Measurements from ENCODE around the gene SNED1. TPM values are rescaled to one million over a fixed set of nuclear protein-coding genes. Genes with fewer than 3 reads are reported as not detected.
A peak's percentile ranks its signal among the peaks of the same experiment; 100 is the strongest.

SNED1 gene
- total RNA-seq (2012; rRNA removed): 88.2 and 134 TPM in 2 replicates

DNA sequence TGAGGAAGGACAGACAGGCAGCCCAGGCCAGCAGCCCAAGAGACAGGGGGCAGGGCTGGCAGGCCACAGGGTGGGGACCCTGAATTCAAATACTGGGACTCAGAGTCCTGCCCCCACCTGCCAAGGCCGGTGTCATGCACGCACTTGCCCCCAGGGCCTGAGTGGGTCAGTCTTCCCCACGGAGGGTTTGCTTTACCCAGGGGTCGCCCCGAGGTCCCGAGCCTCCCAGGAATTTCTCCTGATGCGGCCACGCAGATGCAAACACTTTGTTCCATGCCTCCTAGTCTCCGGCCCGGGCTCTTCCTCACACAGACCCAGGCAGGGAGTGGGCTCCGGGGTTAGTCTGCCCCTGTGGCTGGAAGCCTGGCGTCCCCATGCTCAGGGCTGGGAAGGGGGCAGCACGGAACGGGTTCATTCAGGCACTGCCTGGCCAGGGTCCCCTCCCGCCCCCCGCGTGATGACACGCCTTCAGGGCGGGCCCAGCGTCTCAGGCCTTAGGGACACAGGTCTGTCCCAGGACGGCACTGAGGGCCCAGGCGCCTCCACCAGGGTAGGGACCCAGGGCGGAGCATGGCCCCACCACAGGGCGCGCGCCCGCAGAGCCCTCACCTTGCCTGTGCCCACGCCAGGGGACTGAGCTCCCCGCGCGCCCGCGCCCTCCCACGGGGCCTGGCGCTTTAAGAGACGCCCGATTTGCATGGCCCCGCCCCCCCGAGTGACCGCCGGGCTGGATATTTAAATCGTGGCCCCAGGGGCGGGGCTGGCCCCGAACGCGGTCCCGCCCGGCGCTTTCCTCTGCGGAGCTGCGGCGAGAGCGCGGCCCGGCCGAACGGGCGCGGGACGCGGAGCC lies at the start of gene SNED1:
Gene SNED1, plus strand, starts transcription at position 763 of the 850 bp plus-strand sequence. CDS start 220 bp downstream, outside the sequence.
- Histone ChIP-seq H3K4me1 (ENCODE audit: control insufficient read depth, insufficient read depth, low read length) (peaks cover 54% of the 10 kb centered on the region), H3K4me3 (ENCODE audit: low read length) (peak within 1 kb of the TSS; percentile 89), H3K36me3 (ENCODE audit: insufficient read depth, low read length) (peaks cover 26% of the 10 kb centered on the region), H3K27me3 (ENCODE audit: control insufficient read depth, insufficient read depth, low read length) (no peaks in the 10 kb centered on the region), H3K4me2 (ENCODE audit: low read length) (peak within 1 kb of the TSS; percentile 98), H3K9me3 (replicated peaks; ENCODE audit: low read length) (no peaks in the 10 kb centered on the region), H3K9ac (ENCODE audit: low read depth, low read length) (peak within 1 kb of the TSS; percentile 85)

DNA sequence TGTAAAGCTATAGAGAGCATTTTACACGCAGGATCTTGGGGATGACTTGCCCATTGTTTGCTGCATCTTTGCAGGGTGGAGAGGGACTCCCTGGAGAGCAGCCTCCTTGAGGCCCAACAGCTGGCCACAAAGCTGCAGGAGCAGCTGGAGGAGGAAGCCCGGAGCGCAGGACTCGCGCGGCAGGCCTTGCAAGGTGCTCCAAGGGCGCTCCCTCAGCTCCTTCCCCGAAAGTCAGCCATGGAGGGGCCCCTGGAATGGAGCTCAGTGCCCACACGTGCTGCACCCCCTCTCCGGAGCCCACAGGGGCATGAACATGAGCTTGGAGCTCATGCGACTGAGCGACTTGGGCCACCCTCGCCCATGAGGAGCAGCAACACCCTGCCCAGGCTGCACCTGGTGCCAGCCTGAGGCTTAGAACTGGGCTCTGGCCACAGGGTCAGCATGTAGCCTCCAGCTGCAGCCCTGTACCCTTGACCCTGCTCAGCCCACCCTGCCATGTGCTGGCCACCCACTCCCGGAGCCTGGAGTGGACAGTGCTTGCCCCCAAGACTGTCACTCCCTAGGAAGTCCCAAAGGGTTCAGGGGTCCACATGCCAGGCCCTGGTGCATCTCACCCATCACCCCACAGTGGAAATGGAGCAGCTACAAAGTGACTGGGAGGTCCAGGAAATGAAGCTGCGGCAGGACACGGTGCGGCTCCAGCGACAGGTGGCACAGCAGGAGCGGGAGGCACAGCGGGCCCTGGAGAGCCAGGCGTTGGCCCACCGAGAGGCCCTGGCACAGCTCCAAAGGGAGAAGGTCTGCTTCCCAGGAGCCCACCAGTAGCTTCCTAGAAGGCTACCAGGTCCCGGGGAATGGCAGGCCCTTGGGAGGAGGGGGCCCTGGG lies 49.3 kb upstream of the SNED1 start:
- Histone ChIP-seq H3K4me2 (ENCODE audit: low read length) (no peak overlapping the region), H3K4me3 (ENCODE audit: low read length) (no peak overlapping the region), H3K9ac (ENCODE audit: low read depth, low read length) (no peak overlapping the region)

DNA sequence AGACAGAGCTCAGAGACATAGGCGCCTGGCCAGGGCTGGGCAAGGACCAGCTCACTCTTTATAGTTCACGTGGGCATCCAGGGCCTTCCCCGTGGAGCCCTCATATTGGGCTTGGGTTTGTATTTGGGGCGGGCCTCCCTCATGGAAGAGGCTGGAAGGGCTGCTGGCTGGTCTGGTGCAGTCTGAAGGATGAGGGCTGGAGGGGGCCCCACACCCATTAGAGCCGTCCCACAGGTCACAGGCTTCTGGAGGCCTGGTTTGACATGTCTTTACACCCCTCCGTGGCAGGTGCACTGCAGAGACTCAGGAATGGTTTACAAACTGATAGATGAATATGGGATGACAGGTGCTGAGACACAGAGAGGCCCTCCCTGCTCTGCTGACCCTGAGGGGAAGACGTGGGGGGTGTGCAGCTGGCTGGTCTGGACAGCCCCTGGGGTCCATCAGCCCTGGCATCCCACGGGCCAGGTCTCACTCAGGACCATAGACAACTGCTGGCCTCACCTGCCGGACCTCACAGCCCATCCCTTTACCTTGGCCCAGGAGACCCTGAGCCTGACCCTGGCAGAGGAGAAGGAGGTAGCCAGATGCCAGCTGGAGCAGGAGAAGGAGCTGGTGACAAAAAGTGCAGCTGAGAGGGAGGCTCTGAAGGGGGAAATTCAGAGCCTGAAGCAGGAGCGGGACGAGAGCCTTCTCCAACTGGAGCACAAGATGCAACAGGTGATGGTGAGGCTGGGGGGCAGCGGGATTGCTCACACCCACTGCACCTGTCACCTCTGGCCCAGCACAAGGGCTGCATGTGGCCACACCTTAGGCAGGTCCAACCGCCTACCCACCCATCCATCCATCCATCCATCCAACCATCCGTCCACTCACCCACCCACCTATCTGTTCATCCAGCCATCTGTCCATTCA lies 48.4 kb upstream of the SNED1 start:
- no peak overlapping the region for H3K9ac ChIP-seq (ENCODE audit: low read depth, low read length)
- H3K4me1 ChIP-seq (ENCODE audit: control insufficient read depth, insufficient read depth, low read length): peaks cover 7% of the 10 kb centered on the region
- H3K36me3 ChIP-seq (ENCODE audit: insufficient read depth, low read length): no peaks in the 10 kb centered on the region
- H3K27me3 ChIP-seq (ENCODE audit: control insufficient read depth, insufficient read depth, low read length): peaks cover 41% of the 10 kb centered on the region
- H3K4me3 ChIP-seq (ENCODE audit: low read length): no peak overlapping the region
- no peaks in the 10 kb centered on the region for H3K9me3 ChIP-seq (replicated peaks; ENCODE audit: low read length)
- H3K4me2 ChIP-seq (ENCODE audit: low read length): no peak overlapping the region

More for the DNA sequence above, 49.3 kb upstream of the SNED1 start:
- H3K9me3 ChIP-seq (replicated peaks; ENCODE audit: low read length): no peaks in the 10 kb centered on the region
- H3K27me3 ChIP-seq (ENCODE audit: control insufficient read depth, insufficient read depth, low read length): peaks cover 32% of the 10 kb centered on the region
- peaks cover 7% of the 10 kb centered on the region for H3K4me1 ChIP-seq (ENCODE audit: control insufficient read depth, insufficient read depth, low read length)
- H3K36me3 ChIP-seq (ENCODE audit: insufficient read depth, low read length): no peaks in the 10 kb centered on the region

DNA sequence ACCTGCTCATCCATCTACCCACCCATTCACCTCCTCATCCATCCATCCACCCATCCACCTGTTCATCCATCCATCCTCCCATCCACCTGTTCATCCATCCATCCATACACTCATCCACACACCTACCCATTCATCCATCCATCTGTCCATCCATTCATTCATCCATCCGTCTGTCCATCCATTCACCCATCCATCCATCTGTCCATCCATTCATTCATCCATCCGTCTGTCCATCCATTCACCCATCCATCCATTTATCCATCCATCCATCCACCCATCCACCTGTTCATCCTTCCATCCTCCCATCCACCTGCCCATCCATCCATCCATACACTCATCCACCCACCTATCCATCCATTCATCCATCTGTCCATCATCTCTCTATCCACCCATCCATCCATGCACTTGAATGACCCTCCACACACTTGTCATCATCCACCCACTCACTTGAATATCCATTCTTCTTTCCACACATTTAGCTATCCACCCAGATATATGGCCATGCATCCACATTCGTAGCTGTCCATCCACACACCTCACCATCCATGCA lies 47.3 kb upstream of the SNED1 start:
- H3K4me2 ChIP-seq (ENCODE audit: low read length): no peak overlapping the region
- H3K9me3 ChIP-seq (replicated peaks; ENCODE audit: low read length): no peaks in the 10 kb centered on the region
- H3K4me1 ChIP-seq (ENCODE audit: control insufficient read depth, insufficient read depth, low read length): peaks cover 7% of the 10 kb centered on the region
- peaks cover 51% of the 10 kb centered on the region for H3K27me3 ChIP-seq (ENCODE audit: control insufficient read depth, insufficient read depth, low read length)
- H3K4me3 ChIP-seq (ENCODE audit: low read length): no peak overlapping the region
- no peak overlapping the region for H3K9ac ChIP-seq (ENCODE audit: low read depth, low read length)
- no peaks in the 10 kb centered on the region for H3K36me3 ChIP-seq (ENCODE audit: insufficient read depth, low read length)

DNA sequence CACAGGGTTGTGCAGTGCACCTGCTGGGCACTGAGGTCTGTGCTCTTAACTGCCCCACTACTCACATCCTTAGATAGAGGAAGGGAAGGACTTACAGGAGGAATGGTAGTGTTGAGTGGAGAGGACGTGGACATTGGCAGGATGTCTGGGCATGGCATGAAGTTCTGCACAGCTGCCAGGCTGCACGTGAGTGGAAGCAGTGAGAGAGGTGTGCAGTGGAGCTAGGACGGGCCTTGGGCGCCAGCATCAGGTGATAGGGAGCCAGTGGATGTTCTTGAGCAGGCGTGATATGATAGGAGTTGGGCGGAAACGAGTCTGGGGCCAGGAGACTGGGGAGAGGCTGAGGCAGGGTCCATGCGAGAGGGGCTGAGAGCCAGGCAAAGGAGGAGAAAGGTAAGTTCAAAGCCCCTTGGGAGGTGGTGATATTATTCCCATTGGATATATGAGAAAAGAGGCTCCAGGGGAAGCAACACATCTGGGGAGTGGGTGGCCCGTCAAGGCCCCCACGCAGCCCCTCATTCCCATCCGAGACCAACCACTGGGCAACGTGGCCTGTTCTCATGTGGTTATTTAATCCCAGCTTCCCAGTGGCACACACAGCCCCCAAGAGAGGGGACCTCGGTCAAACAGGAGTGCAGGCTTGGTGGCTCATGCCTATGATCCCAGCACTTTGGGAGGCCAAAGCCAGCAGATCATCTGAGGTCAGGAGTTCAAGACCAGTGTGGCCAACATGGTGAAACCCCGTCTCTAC lies 45.7 kb upstream of the SNED1 start:
- Histone ChIP-seq H3K4me3 (ENCODE audit: low read length) (no peak overlapping the region), H3K9me3 (replicated peaks; ENCODE audit: low read length) (no peaks in the 10 kb centered on the region), H3K36me3 (ENCODE audit: insufficient read depth, low read length) (no peaks in the 10 kb centered on the region), H3K4me1 (ENCODE audit: control insufficient read depth, insufficient read depth, low read length) (peaks cover under 1% of the 10 kb centered on the region), H3K9ac (ENCODE audit: low read depth, low read length) (no peak overlapping the region), H3K27me3 (ENCODE audit: control insufficient read depth, insufficient read depth, low read length) (peaks cover 61% of the 10 kb centered on the region), H3K4me2 (ENCODE audit: low read length) (no peak overlapping the region)

DNA sequence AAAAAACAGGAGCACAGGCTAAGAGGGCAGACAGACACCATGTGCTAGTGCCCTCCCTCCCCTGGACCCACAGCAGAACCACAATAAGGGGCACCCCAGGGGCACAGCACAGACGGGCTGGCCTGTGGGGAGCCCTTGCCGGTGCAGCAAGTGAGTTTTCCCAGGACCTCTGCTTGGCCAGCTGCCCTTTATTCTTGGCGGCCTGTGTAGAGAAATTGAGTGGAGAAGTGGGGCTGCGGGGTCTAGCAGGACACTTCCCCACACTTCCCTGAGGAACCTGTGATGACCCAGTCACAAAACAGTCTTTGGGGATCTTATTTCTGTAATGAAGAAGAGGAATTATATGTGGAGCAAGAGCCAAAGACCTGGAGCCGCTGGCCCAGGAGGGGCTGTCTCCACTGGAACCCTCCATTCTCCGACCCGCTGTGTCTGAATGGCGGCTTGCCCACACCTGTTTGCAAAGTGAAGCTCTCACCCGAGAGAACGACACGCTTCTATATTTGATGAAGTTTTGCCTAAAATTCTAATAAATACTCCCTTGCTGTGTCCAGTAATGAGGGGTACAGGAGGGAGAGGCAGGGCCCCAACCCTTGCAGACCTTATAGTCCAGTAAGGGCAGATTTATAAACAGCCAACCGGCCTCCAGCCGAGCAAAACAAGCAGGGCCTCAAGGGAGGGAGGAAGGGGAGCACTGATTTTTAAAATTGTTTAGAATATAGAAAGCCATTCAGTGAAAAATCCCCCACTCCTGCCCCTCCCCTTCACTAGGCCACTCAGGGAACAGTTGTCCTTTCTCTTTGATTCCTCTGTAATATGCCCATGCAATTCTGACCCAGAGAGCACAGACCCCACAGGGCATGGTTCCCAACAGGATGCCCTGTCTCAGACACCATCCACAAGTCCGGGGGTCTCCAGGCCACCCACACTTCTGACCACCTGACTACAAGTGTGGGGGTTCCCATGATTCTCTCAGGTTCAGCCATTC lies 44.7 kb upstream of the SNED1 start:
- no peak overlapping the region for H3K4me2 ChIP-seq (ENCODE audit: low read length)
- no peak overlapping the region for H3K9ac ChIP-seq (ENCODE audit: low read depth, low read length)
- no peaks in the 10 kb centered on the region for H3K9me3 ChIP-seq (replicated peaks; ENCODE audit: low read length)
- peaks cover 64% of the 10 kb centered on the region for H3K27me3 ChIP-seq (ENCODE audit: control insufficient read depth, insufficient read depth, low read length)
- H3K4me1 ChIP-seq (ENCODE audit: control insufficient read depth, insufficient read depth, low read length): peaks cover 6% of the 10 kb centered on the region
- no peak overlapping the region for H3K4me3 ChIP-seq (ENCODE audit: low read length)
- no peaks in the 10 kb centered on the region for H3K36me3 ChIP-seq (ENCODE audit: insufficient read depth, low read length)

DNA sequence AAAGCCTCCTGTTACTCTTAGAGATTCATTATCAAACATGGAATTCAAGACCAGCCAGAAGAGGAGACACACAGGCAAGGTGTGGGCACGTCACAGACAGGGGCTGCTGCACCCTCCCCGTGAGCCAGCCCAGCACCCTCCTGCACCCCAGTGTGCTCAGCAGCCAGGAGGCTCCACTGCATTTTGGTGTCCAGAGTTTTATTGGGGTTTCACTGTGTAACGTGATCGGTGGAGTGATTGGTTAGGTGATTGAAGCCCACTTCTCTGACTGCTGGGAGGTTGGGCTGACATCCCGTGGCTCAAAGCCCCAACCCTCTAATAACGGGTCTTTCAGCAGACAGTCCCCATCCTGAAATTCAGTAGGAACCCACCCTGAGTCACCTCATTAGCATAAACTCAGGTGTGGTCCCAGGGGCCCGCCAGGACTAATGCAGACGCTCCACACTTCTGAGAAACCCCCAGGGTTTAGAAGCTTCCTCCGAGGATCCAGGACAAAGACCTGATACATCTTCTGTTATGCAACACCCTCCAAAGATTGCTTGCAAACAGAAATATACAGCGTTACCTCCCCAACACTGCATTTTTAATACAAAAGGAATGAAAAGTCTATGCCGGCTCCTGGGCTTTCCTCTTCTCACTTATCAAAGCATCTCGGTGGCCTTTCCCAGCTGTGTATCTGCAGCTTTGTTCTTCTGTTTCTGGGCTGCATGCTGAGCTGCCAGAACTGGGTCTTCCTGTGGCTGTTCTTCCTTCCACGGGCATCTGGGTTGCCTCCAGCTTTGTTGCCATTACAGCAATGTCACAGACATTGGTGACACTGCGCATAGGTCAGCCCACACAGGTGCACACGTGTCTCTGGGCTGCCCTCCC lies 43.7 kb upstream of the SNED1 start:
- Histone ChIP-seq H3K9ac (ENCODE audit: low read depth, low read length) (no peak overlapping the region), H3K4me2 (ENCODE audit: low read length) (no peak overlapping the region), H3K36me3 (ENCODE audit: insufficient read depth, low read length) (no peaks in the 10 kb centered on the region), H3K4me1 (ENCODE audit: control insufficient read depth, insufficient read depth, low read length) (peaks cover 6% of the 10 kb centered on the region), H3K9me3 (replicated peaks; ENCODE audit: low read length) (no peaks in the 10 kb centered on the region), H3K27me3 (ENCODE audit: control insufficient read depth, insufficient read depth, low read length) (peaks cover 71% of the 10 kb centered on the region), H3K4me3 (ENCODE audit: low read length) (no peak overlapping the region)

DNA sequence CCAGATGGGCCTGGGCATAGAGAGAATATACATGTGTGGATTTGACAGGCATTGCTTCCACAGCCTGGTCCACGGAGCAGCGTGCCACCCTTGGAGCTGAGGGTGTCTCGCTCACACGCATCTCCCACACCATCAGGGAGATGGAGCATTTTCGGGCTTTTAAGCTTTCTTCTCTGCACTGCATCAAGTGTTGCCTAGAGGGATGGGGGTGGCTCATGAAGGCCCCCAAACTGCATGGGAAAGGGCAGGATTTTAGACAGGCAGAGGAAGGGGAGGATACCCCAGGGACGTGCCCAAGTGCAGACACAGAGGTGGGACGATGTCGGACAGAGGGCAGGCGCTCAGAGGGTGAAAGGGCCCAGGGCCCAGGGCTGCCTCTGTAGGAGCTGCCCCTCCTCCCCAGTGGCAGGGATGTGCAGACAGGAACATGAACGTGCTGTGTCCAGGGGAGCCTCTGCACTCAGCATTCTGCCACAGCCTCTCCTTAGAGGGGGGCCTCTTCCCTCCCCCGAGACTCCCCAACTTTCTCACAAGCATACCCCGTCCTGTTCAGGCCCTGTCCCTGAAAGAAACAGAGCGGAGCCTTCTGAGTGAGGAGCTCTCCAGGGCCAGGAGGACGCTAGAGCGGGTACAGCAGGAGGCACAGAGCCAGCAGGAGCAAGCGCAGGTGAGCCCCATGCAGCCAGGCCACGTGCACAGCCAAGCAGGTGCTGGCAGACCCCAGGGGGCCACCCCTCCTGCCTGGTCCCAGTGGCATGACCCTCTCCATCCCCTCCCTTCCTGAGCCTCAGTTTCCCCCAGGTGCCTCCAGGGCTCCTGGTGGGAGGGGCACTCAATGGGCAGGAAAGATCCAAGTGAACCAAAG lies 42.9 kb upstream of the SNED1 start:
- Histone ChIP-seq H3K4me1 (ENCODE audit: control insufficient read depth, insufficient read depth, low read length) (peaks cover 9% of the 10 kb centered on the region), H3K36me3 (ENCODE audit: insufficient read depth, low read length) (no peaks in the 10 kb centered on the region), H3K9ac (ENCODE audit: low read depth, low read length) (no peak overlapping the region), H3K9me3 (replicated peaks; ENCODE audit: low read length) (no peaks in the 10 kb centered on the region), H3K4me2 (ENCODE audit: low read length) (no peak overlapping the region), H3K4me3 (ENCODE audit: low read length) (no peak overlapping the region), H3K27me3 (ENCODE audit: control insufficient read depth, insufficient read depth, low read length) (peaks cover 71% of the 10 kb centered on the region)

Data from skeletal muscle satellite cell (primary cell).